Left ventricle myocardium superior (tissue), 1 donor: ENCODE data around the gene FIGNL2. TPM values are rescaled to one million over a fixed set of nuclear protein-coding genes. Genes with fewer than 3 reads are reported as not detected.

Experiments
- ATAC-seq: fragments of 200-7000 bp; cut with Tn5 transposase; one replicate; pipeline ENCODE4 v1.9.1; 2020; ENCODE audit warnings: mild to moderate bottlenecking, moderate library complexity
- DNase-seq: peaks from one replicate; pipeline ENCODE4 v3.0.0-alpha.2; 2020
- intact Hi-C: fragments of 100-400 bp; cut with micrococcal nuclease; formaldehyde crosslinking; loops from one replicate; pipeline ENCODE4 v1.11.0; 2022
- total RNA-seq: library from RNA; stranded (reverse); fragmentation: NEBNext Ultra II Directional; extraction: Animal tissue kit (Norgen Biotek cat#: 25700); gene quantifications from one replicate; pipeline ENCODE4 v1.2.1, GENCODE V29; 2021
- donor health status: DM: no; HTN: yes; CAD: no; lungs with severe emphysema.

Gene FIGNL2
- total RNA-seq, 1 donor from 2014 or later = 0.35 TPM

- ATAC-seq (no peak), DNase-seq (no peak)
- intact Hi-C loops = no loop called here
These were observed 14.9 kb upstream of the FIGNL2 start for GRCh38 chr12:51863363-51863932.

- DNase-seq (no peak), ATAC-seq (no peak)
- intact Hi-C loops = no loop called here
These were observed 14.4 kb upstream of the FIGNL2 start for GRCh38 chr12:51862947-51863346.

DNA sequence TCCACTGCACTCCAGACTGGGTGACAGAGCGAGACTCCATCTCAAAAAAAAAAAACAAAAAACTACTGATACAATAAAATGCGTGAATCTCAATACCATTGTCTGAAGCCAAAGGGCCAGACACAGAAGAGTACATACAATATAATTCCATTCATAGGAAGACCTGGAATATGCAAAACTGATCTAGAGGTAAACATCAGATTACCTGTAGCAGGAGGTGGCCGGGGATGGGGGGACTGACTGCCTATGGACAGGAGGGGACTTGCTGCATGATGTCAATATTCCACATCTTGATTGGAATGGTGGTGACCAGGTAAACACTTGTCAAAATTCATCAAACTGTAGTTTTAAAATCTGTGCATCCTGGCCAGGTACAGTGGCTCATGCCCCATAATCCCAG, 12.5 kb upstream of the FIGNL2 start:
- ATAC-seq (no peak), DNase-seq (no peak)
- intact Hi-C loops = no loop called here

DNA sequence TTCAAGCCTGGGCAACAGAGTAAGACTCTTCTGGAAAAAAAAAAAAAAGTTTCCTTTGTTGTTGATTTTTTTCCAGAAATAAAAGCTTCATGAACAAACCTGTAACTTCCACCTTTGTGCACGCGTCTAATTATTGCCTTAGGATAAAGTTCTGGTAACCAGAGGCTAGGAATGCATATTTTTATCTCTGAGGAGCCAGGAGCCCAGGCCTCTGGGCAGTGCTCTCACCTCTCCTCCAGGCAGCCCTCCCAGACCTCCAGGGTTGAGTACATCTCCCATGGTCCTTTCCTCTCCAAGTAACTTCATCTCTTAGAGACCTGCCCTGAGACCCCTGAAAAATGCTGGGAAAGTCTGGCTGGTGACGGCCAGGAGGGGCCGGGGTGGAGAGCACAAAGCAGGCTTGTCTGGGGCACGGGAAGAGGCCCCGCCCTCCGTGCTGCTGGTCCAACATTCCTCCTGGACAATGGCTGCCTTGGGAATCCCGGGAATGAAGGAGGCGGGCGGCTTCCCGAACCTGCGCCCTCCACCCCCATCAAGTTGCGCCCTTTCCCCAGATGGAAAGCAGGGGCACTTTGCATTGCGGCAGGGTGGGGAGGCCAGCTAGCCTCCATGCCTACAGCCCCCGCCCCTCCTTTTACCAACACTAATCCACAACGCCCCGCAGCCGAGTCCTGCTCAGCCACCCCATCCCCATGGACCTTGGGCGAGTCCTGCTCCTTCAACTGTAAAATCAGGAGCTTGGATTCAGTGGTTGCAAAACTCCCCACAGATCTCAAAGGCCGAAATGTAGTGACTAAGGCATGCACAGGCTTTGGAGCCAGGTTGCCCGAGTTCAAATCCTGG, 7.3 kb upstream of the FIGNL2 start:
- DNase-seq = peak; percentile 58
- ATAC-seq = peak; percentile 70
- intact Hi-C loops = no loop called here

- ATAC-seq (no peak), DNase-seq (no peak)
These were observed 4.1 kb upstream of the FIGNL2 start for GRCh38 chr12:51852404-51853137.

DNA sequence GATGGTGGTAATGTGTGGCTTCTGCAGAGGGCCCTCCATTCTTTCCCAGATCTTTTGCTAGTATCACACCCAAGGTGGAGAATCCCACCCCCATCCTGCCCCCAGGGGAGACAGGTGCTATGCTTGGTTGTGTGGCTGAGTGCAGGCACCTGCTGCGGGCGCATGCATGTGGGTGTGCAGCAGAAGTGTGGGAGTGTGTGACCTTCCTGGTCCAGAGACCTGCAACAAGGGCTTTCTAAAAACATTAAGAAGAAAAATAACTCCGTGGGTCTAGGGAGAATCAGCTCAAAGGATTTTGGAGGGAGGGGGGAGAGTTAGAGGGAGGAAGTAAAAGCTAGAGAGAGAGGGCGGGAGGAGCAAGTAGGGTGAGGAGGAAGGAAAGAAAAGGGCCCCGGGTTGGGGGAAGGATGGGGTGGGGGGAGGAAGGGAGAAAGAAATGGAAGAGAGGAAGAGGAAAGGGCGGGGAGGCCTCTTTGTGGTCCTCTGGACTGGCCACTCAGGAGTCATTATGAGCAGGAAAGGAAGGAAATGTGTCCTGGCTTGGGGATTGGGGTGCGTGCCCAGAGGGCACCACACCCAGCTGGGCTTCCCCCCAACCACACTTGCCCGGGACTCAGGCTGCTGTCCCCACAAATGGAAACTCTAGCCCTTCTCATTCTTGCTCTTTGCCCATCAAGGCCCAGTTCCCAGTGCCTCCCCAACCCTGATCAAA, 3.1 kb upstream of the FIGNL2 start:
- intact Hi-C loops = no loop called here
- DNase-seq (no peak), ATAC-seq (peak; percentile 44)

More at GRCh38 chr12:51852404-51853137, 4.1 kb upstream of the FIGNL2 start:
- intact Hi-C loops = no loop called here

DNA sequence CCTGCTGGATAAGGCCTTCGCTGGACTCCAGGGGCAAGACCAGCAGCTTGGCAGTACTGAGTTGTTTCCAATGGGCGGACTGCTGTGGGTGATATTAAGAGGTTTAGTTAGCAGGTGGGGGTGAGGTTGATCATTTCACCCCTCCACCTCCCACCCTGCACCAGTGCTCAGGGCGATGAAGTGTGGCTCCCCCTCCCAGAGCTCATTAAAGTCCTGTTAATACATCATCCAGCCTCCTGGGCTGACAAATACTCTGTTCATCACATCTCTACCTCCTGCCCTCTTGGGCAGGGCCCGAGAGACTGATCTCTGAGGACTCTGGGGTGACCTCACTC, 2.4 kb upstream of the FIGNL2 start:
- ATAC-seq = no peak

DNA sequence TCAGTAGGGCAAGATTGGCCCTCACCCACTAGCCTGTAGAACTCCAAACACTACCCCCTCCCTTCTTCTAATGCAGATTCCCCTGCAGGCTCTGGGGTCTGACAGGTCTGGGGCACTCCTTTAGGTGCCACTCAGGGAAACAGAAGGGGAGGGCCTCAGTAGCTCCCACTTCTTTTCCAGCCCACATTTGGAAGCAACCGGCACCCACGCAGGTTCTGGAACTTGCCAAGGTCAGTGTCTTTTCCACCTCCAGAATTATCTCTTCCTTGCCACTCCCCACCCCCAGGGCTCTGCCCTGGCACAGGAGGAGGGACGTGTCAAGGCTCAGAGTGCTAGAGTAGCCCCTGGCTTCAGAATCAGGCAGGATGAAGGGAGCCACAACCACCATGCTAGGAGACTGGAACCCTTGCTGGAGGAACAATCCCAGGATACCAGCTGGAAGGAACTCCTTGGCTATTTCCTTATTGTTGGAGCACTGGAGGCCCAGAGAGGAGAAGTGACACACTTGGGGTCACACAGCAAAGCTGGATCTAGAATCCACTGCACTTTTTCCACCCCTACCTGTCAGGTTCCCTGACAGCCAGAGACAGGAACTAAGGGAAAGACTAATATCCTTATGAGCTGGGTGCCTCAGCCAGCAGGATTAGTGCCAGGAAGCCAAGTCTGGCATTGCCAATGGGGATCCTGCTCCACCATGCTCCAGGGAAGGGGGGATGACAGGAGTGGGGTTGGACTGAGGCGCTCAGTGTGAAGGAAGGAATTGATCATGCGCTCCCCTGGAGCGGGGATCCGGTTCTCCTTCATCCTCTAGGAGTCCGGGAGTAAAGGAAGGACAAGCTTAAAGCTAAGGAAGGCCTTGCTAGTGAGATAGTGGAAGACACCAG, 1.8 kb upstream of the FIGNL2 start:
- intact Hi-C loops = no loop called here

More for the DNA sequence above, 2.4 kb upstream of the FIGNL2 start:
- no peak for DNase-seq
- intact Hi-C loops = no loop called here

DNA sequence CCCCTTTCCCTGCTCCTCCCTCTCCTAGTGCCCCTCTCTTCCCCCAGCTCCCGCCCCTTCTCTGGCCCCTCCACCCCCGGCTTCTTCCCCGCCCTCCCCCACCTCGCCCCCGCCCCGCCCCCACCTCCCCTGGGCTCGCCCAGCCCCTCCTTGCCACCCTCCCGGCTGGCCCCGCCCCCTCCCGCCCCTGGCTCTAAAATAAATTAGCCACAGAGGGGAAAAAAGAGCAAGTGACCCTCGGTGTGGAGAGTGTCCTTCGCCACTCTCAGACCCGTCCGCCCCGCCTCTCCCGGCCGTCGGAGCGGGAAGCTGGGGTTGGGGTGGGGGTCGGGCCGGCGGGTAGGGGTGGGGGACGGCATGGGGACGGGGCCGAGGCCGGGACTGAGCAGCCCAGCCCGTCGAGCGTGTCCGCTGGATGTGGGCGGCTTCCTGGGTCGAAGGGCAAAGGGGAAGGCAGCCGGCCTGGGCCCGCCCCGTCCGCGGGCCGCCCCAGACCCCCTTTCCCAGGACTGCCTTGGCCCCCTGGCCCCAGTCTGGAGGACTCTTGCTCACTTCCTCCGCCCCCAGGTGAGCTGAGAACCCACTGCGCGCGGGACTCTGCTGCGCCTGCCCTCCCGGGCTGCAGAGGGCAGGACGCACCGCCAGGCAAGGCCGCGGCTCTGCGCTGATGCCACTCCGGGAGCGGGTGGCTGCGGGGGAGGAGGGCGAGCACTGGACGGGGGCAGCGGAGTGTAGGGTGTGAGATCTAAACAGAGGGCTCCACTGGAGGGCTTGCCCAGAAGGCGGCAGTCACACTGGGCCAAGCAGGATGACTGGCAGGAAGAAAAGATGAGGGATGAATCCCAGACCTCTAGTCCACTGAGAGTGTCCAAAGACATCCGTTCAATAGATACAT, 570 bp upstream of the FIGNL2 start:
- no peak for ATAC-seq
- DNase-seq = no peak
- intact Hi-C loops = no loop called here

More for the DNA sequence above, 1.8 kb upstream of the FIGNL2 start:
- ATAC-seq (no peak), DNase-seq (no peak)

DNA sequence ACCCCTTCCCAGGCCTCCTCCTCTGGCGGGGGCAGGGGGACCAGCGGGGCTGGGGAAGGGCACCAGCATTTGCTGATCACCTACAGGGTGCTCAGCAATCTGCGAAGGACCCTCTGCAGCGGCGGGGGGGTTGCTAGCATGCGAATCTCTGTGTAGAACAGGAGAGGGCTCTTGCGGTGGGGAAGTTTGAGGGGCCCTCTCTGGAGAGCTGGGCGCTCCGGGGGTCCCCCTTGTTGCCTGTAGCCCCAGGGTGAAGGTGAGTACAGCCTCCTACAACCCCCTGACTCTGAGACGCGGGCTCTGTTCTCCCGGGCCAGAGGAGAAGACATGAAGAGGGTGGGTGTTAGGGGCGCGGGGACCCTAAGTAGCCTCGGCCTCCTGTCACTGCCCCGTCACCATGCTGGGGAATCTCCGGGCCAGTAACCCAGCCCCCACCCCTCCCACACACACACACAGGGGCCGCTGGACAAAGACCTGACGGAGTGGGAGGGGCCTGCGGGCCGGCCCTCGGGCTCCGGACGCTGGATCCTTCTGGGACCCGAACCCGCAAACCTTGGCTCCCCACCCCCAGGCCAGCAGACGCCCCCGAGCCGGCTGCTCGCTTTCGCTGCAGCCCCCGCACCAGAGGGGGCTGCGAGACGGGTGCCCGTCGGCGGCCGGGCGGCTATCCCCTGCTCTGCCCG, 734 bp downstream of the FIGNL2 start:
- intact Hi-C loops = no loop called here
- ATAC-seq (peak; percentile 51), DNase-seq (peak; percentile 55)

DNA sequence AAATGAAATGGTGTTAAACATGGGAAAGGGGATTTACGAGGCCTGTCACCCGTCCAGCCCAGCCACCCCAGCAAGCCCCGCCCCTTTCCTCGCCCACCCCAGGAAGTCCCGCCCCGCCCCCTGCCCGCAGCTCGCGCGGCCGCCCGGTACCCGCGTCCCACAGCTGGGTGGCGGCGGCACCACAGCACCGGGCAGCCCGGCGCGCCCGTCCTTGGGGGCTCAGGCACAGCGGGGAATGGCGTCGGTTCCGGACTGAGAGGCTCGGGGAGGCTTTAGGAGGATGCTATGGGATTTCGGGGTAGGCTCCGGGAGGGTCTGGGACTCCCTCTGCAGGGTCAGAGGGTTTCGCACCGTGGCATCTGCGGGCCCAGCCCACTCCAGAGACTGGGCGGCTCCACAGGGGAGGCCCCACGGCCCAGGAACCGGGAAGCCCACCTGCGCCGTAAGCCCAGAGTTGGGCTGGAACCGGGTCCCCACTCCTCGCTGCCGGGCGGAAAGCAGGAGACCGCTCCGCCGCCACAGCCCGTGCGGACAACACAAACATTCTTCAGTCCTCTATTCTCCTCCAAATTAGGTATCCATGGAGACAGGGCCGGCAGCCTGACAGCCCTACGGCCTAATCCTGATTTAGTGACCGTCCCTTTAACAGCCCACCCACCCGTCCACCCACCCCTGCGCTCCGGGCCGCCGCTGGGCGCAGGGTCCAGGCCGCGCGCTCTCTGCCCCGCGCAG, 1.4 kb downstream of the FIGNL2 start:
- intact Hi-C loops = no loop called here
- DNase-seq (peak; percentile 74), ATAC-seq (peak; percentile 66)

- ATAC-seq (no peak), DNase-seq (no peak)
- intact Hi-C loops = no loop called here
These were observed 2.2 kb downstream of the FIGNL2 start for GRCh38 chr12:51846271-51846691.

DNA sequence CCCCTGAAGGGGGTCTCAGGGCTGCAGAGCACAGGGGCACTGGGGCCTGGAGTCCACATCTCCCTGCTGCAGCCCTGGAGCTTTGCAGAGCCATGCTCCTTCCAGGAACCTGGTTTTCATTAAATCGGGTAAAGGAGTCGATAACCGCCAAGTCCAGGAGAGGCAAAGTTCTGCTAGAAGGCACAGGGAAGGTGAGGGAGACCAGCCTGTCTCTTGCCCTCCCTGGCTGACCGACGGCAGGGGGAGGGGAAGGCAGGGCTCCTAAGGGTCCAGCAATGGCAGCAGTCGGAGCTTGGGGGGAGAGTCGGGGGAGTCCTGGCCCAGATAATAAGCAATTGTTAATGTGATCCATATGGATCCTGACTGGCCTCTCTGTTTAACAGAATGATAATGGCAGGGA, 3.0 kb downstream of the FIGNL2 start:
- DNase-seq = no peak
- intact Hi-C loops = no loop called here
- ATAC-seq = no peak

GRCh38 chr12:51844854-51845253, 3.7 kb downstream of the FIGNL2 start:
- DNase-seq (no peak), ATAC-seq (no peak)
- intact Hi-C loops = no loop called here

- no peak for DNase-seq
- intact Hi-C loops = no loop called here
- no peak for ATAC-seq
These were observed 6.8 kb downstream of the FIGNL2 start for GRCh38 chr12:51841727-51842126.

DNA sequence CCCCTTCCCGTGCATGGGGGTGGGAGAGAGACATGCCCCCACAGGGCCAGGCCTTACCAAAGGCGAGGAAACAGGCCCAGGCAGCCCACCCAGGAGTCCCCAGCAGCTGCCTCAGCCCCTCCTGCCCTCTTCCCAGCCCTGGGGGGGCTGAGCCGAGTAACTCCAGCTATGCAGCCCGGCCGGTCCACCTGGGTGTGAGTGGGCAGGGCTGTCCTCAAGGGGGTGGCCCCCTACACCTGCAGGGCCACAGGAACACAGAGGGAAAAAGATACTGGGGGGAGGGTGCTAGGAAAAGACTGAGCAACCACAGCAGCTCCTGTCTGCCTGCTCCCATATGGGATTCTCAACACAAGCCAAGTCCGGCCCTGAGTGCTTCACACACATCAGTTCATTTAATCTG, 7.6 kb downstream of the FIGNL2 start:
- intact Hi-C loops = no loop called here
- DNase-seq (no peak), ATAC-seq (no peak)
